ENCODE data around the gene ROCK1. TPM values are rescaled to one million over a fixed set of nuclear protein-coding genes. Genes with fewer than 3 reads are reported as not detected.

The ROCK1 gene
- total RNA-seq (2022) = 50.3 and 51.3 TPM in 2 replicates
- Bru-seq, nascent RNA = percentile 87 among the genes with signal in this experiment
- percentile 81 among the genes with signal in this experiment for BruChase-seq, experiment 1, labeled RNA remaining after a 2-hour chase
- BruChase-seq, experiment 2, labeled RNA remaining after a 6-hour chase = percentile 87 among the genes with signal in this experiment
- long read RNA-seq, full-length matches to known transcripts = 7 of 15 reads
- long read RNA-seq, partial matches to known transcripts = 2 of 15 reads
- long read RNA-seq, other reads (novel, unspliced or antisense) = 6 of 15 reads

- H3K4me1 Mint-ChIP-seq (ENCODE audit: low read depth, unreplicated experiment) = no peaks in the 10 kb centered on the region
- H3K36me3 Mint-ChIP-seq (ENCODE audit: insufficient read depth, unreplicated experiment) = no peaks in the 10 kb centered on the region
- H3K27ac Mint-ChIP-seq (ENCODE audit: unreplicated experiment) = peak within 1 kb of the TSS; percentile 79
- intact Hi-C loops (cut with micrococcal nuclease; ENCODE audit: unreplicated experiment) = loop anchor here (1.0 to 10.0 kb wide), 6 partner anchors 39 to 489 kb away; partner anchors contain the start of gene ESCO1
- no peak for TF ChIP-seq CTCF (IDR thresholded peaks at IDR 0.05; ENCODE audit: insufficient read depth in 1 of 2, low read depth in 1 of 2, low read length in 1 of 2, severe bottlenecking in 1 of 2, unreplicated experiment in 1 of 2)
- no peaks in the 10 kb centered on the region for H3K27me3 Mint-ChIP-seq (ENCODE audit: insufficient read depth, unreplicated experiment)
- H3K9me3 Mint-ChIP-seq (ENCODE audit: unreplicated experiment) = no peaks in the 10 kb centered on the region
- Histone ChIP-seq H3K36me3 (ENCODE audit: control insufficient read depth, insufficient read depth, low read length) (no peaks in the 10 kb centered on the region), H3K9me3 (no peaks in the 10 kb centered on the region), H3K4me1 (peaks cover 7% of the 10 kb centered on the region; the same call in 1 of the 2 replicates), H3K27me3 (replicated peaks; ENCODE audit: control insufficient read depth, insufficient read depth, low read length) (no peaks in the 10 kb centered on the region), H3K4me3 (ENCODE audit: low read depth, low read length) (peak within 1 kb of the TSS; percentile 90)
- peak; percentile 97 to 98 for DNase-seq
- no peak within 1 kb of the TSS for H3K4me3 Mint-ChIP-seq (ENCODE audit: unreplicated experiment)
- ChIA-PET CTCF (interaction anchor here (0.5 to 1.4 kb wide), 5 partner anchors 68 to 489 kb away, joined by 3 to 11 read pairs (median 5); partner anchors contain the start of gene ESCO1), POLR2A (interaction anchor here (0.6 to 1.0 kb wide), 3 partner anchors 12 to 490 kb away, joined by 3 to 7 read pairs (median 3); no protein-coding TSS in a partner anchor)
- no TSS peak for BruUV-seq (replicated peaks)
Observed at GRCh38 chr18:21111346-21112139, at the start of gene ROCK1. ROCK1 (minus strand) TSS chr18:21111813; CDS start chr18:21110910, 903 bp downstream.

- Histone ChIP-seq H3K27me3 (replicated peaks; ENCODE audit: control insufficient read depth, insufficient read depth, low read length) (no peaks in the 10 kb centered on the region), H3K36me3 (ENCODE audit: control insufficient read depth, insufficient read depth, low read length) (no peaks in the 10 kb centered on the region), H3K4me1 (no peaks in the 10 kb centered on the region), H3K4me3 (ENCODE audit: low read depth, low read length) (no peak overlapping the region), H3K9me3 (peaks cover 23% of the 10 kb centered on the region)
- Mint-ChIP-seq H3K36me3 (ENCODE audit: insufficient read depth, unreplicated experiment) (no peaks in the 10 kb centered on the region), H3K27ac (ENCODE audit: unreplicated experiment) (no peak overlapping the region), H3K4me1 (ENCODE audit: low read depth, unreplicated experiment) (no peaks in the 10 kb centered on the region), H3K4me3 (ENCODE audit: unreplicated experiment) (no peak overlapping the region), H3K9me3 (ENCODE audit: unreplicated experiment) (peaks cover 17% of the 10 kb centered on the region), H3K27me3 (ENCODE audit: insufficient read depth, unreplicated experiment) (no peaks in the 10 kb centered on the region)
- intact Hi-C loops (cut with micrococcal nuclease; ENCODE audit: unreplicated experiment) = no loop called here
- BruUV-seq (replicated peaks) = no TSS peak
- no peak for DNase-seq
- no peak for TF ChIP-seq CTCF (IDR thresholded peaks at IDR 0.05; ENCODE audit: insufficient read depth in 1 of 2, low read depth in 1 of 2, low read length in 1 of 2, severe bottlenecking in 1 of 2, unreplicated experiment in 1 of 2)
- ChIA-PET CTCF (no interaction called here), POLR2A (no interaction called here)
Observed at GRCh38 chr18:21155443-21155842, 43.8 kb upstream of the ROCK1 start.

DNA sequence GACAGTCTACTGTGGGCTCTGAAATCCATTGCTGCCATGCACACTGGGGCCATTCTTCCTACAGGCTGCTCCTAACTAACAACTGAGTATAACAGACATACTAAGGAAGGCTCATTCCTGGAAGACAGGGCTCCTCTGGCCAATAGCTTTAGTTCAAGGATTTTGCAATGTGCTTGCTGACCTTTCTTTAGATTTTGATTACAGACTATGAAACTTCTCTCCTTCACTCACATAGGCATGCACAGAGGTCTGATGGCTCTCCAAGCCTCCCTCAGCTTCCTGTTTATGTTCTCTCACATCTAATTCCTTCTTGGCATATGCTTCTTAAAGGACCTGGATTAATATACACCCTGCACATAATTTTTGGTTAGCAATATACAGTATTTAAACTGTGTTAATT, 34.4 kb upstream of the ROCK1 start:
- H3K4me3 ChIP-seq (ENCODE audit: low read depth, low read length) = no peak overlapping the region
- DNase-seq = no peak
- no peaks in the 10 kb centered on the region; the same call in 1 of the 2 replicates for H3K4me1 ChIP-seq
- intact Hi-C loops (cut with micrococcal nuclease; ENCODE audit: unreplicated experiment) = no loop called here
- Mint-ChIP-seq H3K4me1 (ENCODE audit: low read depth, unreplicated experiment) (peaks cover 13% of the 10 kb centered on the region), H3K36me3 (ENCODE audit: insufficient read depth, unreplicated experiment) (no peaks in the 10 kb centered on the region), H3K27me3 (ENCODE audit: insufficient read depth, unreplicated experiment) (no peaks in the 10 kb centered on the region), H3K9me3 (ENCODE audit: unreplicated experiment) (peaks cover 20% of the 10 kb centered on the region), H3K4me3 (ENCODE audit: unreplicated experiment) (no peak overlapping the region), H3K27ac (ENCODE audit: unreplicated experiment) (no peak overlapping the region)
- TF ChIP-seq CTCF (IDR thresholded peaks at IDR 0.05; ENCODE audit: insufficient read depth in 1 of 2, low read depth in 1 of 2, low read length in 1 of 2, severe bottlenecking in 1 of 2, unreplicated experiment in 1 of 2) = no peak
- no TSS peak for BruUV-seq (replicated peaks)
- POLR2A ChIA-PET = no interaction called here
- no peaks in the 10 kb centered on the region for H3K27me3 ChIP-seq (replicated peaks; ENCODE audit: control insufficient read depth, insufficient read depth, low read length)
- CTCF ChIA-PET = no interaction called here
- H3K36me3 ChIP-seq (ENCODE audit: control insufficient read depth, insufficient read depth, low read length) = no peaks in the 10 kb centered on the region
- peaks cover 3% of the 10 kb centered on the region; the same call in 1 of the 2 replicates for H3K9me3 ChIP-seq
